GM12873 (cell line): ENCODE measurements around the gene BMS1.

ENCODE experiments used
- TF ChIP-seq, protein P1 (sequence below): IDR thresholded peaks from 2 replicates; pipeline ENCODE4 v1.5.1; 2012; ENCODE audit warnings: low read depth, mild to moderate bottlenecking, moderate library complexity, low read length, control low read depth; ENCODE audit not compliant: insufficient read depth; ENCODE audit errors: missing control alignments

Gene BMS1

GRCh38 chr10:42866115-42866995, 83.8 kb downstream of the BMS1 start:
- TF ChIP-seq, protein P1, sequence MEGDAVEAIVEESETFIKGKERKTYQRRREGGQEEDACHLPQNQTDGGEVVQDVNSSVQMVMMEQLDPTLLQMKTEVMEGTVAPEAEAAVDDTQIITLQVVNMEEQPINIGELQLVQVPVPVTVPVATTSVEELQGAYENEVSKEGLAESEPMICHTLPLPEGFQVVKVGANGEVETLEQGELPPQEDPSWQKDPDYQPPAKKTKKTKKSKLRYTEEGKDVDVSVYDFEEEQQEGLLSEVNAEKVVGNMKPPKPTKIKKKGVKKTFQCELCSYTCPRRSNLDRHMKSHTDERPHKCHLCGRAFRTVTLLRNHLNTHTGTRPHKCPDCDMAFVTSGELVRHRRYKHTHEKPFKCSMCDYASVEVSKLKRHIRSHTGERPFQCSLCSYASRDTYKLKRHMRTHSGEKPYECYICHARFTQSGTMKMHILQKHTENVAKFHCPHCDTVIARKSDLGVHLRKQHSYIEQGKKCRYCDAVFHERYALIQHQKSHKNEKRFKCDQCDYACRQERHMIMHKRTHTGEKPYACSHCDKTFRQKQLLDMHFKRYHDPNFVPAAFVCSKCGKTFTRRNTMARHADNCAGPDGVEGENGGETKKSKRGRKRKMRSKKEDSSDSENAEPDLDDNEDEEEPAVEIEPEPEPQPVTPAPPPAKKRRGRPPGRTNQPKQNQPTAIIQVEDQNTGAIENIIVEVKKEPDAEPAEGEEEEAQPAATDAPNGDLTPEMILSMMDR, result peak; percentile 47

DNA sequence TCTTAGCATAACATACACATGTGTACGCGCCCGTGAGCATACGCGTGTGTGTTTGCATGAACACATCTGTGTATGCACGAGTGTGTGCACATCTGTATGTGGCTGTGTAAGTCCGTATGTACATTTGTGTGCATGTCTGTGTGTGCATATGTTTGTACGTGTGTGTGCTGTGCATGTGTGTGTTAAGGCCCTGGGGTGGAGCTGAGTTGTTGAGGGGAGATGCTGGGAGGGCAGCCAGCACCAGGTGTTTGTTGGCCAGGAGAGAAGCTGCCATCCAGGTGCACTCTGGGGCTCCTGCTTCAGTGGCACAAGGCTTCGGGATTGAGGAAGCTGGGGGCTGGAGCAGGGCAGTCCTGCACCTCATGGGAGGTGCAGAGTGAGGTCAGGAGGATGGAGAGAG, 85.0 kb downstream of the BMS1 start:
- TF ChIP-seq, protein P1, result no peak

DNA sequence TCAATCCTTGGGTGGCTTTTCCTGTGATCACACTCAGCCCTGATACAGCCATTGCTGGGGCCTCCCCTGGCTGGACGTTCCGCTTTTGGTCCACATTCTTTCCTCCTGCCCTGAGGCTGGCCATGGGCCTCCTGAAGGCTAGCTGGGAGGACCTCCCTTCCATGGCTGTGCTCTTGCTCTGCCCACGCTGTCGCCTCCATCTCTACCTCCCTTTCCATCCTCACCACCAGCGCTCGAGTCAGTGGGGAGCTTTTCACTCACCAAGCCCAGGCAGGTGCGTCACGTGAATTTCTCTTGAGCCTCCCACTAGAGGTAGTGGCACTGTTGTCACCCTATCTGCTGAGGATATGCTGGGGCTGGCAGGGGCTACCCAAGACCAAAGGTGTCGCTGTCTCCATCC, 85.9 kb downstream of the BMS1 start:
- TF ChIP-seq, protein P1, result no peak

- TF ChIP-seq, protein P1, result no peak
Observed at GRCh38 chr10:42869977-42870350, 87.4 kb downstream of the BMS1 start.

DNA sequence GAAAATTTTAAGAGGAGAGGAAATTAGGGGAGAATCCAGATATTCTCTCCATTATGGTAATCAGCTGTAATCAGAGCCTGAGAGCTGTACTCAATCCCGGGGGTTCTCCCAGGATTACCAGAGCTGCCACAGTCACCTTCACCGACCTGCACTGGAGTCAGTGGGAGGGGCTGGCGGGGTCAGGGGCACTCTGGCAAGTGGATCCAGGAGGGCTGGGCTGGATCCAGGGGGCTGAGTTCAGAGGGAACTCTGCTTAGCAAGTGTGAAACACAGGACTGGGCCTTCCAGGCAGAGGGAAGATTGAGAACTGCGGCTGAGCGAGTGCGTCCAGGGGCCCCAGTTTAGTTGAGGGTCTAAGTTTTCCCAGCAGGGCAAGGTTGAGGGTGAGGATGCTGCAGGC, 89.2 kb downstream of the BMS1 start:
- TF ChIP-seq, protein P1, result no peak

DNA sequence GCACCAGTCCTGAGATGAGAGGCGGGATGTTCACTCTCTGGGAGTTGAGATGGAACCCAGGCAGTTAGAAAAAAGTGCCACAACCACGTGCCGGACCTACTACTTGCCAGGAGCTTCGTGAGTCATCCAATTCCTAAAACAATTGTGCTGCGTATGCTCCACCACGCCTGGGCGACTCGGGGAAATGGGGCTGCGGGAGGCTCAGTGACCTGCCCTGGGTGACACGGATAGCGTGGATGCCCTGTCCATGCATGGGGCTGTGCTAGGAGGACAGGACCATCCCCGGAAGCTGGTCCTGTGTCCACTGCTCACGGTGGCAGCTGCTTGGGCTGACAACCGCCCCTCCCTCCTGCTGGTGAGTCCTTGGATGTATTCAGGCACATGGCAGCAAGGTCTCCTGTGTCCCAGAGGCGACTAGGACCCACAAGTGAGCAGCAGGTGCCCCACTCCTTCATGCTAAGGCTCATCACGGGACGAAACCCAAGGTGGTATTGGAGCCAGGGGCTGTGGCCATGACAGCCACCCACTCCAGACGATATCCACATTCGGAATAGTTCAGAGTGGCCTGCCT, 90.4 kb downstream of the BMS1 start:
- TF ChIP-seq, protein P1, result no peak

DNA sequence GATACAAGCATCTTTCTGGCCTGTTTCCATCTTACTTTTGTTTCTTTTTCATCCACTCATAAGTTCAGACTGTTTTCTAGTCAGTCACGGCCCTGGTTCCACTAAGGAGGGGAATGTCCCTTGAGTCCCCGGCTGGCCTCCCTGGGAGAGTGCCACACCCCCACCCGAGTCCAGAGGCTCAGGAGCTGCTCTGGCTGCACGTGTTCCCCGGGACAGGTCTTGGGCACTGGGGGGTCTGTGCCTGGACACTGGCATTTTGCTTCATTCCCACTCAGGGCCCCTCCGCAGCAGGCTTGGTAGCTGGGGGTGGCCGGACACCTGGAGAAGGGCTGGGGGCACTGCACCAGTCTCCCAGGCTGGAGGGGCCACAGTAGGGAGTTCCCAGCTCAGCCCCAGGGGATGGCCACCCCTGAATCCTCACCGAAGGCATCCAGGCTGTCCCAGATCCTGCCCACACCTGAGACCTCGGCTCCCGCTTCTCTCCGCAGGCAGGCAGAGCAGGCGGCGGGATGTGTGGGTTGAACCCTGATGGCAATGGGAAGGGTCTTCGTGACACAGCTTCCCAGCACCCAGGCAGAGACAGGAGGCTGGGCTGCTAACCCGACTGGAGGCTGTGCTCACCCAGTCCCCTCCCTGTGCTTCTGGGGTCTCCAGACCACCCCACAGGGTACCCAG, 92.3 kb downstream of the BMS1 start:
- TF ChIP-seq, protein P1, result no peak
